Measurements from ENCODE around the gene SRCAP. TPM values are rescaled to one million over a fixed set of nuclear protein-coding genes. Genes with fewer than 3 reads are reported as not detected.

The SRCAP gene
- total RNA-seq, 1 experiment from 2014 or later = 58.5 TPM

- TF ChIP-seq PREB (CRISPR knock-in tag; IDR thresholded peaks at IDR 0.05; ENCODE audit: borderline replicate concordance) = no peak
Measured at GRCh38 chr16:30756781-30757100, 57.8 kb downstream of the SRCAP start (continued).

GRCh38 chr16:30757316-30757715, 58.3 kb downstream of the SRCAP start:
- ChIA-PET CTCF (interaction anchor here (1.2 kb wide), 1 partner anchor 87 kb away, joined by 3 read pairs; no protein-coding TSS in a partner anchor), POLR2A (no interaction called here)
- H3K4me3 Mint-ChIP-seq = no peak overlapping the region
- H3K4me1 Mint-ChIP-seq = peaks cover 9% of the 10 kb centered on the region
- TF ChIP-seq ZNF423 (CRISPR knock-in tag; IDR thresholded peaks at IDR 0.05) (no peak), E2F4 (CRISPR knock-in tag; IDR thresholded peaks at IDR 0.05; ENCODE audit: borderline replicate concordance, low read depth) (no peak), ZNF138 (CRISPR knock-in tag; conservative IDR thresholded peaks at IDR 0.05) (no peak), ZNF416 (CRISPR knock-in tag; IDR thresholded peaks at IDR 0.05) (no peak), GABPB1 (CRISPR knock-in tag; IDR thresholded peaks at IDR 0.05) (no peak), NR2C2 (CRISPR knock-in tag; IDR thresholded peaks at IDR 0.05) (no peak), TEAD4 (CRISPR knock-in tag; IDR thresholded peaks at IDR 0.05) (no peak), AFF4 (CRISPR knock-in tag; IDR thresholded peaks at IDR 0.05; ENCODE audit: borderline replicate concordance) (no peak), CREM (CRISPR knock-in tag; IDR thresholded peaks at IDR 0.05) (no peak), ESRRA (CRISPR knock-in tag; IDR thresholded peaks at IDR 0.05; ENCODE audit: borderline replicate concordance) (no peak), ZNF425 (CRISPR knock-in tag; conservative IDR thresholded peaks at IDR 0.05) (no peak), NR1H2 (CRISPR knock-in tag; IDR thresholded peaks at IDR 0.05) (no peak), ZNF263 (CRISPR knock-in tag; IDR thresholded peaks at IDR 0.05; ENCODE audit: low read depth) (no peak), SMAD3 (CRISPR knock-in tag; IDR thresholded peaks at IDR 0.05; ENCODE audit: borderline replicate concordance) (no peak), MXD4 (CRISPR knock-in tag; IDR thresholded peaks at IDR 0.05; ENCODE audit: borderline replicate concordance) (no peak), USF1 (CRISPR knock-in tag; IDR thresholded peaks at IDR 0.05) (no peak), ETV6 (CRISPR knock-in tag; IDR thresholded peaks at IDR 0.05) (no peak), ATF6 (CRISPR knock-in tag; IDR thresholded peaks at IDR 0.05) (no peak)
- H3K27me3 Mint-ChIP-seq (ENCODE audit: low read depth) = no peaks in the 10 kb centered on the region
- DNase-seq (ENCODE audit: low spot score) (no peak), ATAC-seq (no peak)
- no peak overlapping the region for H3K27ac Mint-ChIP-seq
- no peaks in the 10 kb centered on the region for H3K9me3 Mint-ChIP-seq
- H3K36me3 Mint-ChIP-seq = peaks cover 9% of the 10 kb centered on the region; the same call in 1 of the 2 replicates

Data from WTC11 (cell line).